ENCODE data around the gene TRAPPC4.

DNA sequence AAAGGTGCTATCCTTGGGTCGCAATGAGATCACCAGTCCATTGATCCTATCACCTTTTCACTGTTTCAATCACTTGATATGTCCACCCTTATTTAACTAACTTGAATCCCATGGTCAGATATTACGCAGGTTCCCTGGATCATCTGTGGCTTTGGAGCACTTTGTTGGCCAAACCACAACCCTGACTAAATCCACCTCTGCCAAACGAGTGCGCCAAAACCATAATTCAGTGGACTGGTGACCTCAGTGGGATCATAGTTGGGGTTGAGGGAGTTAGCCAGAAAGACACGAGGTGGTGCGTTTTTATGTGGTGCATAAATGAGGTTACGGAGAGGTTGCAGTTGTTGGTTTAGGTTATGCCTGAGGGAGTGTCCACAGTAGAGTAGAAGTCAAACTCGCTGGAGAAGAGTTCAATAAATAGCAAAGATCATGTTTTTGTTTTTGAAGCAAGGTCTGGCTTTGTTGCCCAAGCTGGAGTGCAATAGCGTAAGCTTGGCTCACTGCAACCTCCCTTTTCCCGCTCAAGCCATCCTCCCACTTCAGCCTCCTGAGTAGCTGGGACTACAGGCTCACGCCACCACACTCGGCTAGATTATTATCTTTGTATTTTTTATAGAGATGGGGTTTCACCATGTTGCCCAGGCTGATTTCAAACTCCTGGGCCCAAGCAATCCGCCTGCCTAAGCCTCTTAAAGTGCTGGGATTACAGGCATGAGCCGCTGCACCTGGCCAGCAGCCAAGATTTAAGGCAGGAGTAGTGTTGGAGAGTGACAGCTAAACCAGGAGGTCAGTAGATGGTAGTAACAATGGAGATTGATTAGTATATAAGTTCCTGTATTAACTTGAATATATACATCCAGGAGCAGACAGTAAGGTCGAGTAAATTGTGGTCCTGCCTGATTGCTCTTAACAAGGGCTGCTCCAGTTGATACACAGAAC, 42.5 kb upstream of the TRAPPC4 start:
- TF ChIP-seq, protein P1, sequence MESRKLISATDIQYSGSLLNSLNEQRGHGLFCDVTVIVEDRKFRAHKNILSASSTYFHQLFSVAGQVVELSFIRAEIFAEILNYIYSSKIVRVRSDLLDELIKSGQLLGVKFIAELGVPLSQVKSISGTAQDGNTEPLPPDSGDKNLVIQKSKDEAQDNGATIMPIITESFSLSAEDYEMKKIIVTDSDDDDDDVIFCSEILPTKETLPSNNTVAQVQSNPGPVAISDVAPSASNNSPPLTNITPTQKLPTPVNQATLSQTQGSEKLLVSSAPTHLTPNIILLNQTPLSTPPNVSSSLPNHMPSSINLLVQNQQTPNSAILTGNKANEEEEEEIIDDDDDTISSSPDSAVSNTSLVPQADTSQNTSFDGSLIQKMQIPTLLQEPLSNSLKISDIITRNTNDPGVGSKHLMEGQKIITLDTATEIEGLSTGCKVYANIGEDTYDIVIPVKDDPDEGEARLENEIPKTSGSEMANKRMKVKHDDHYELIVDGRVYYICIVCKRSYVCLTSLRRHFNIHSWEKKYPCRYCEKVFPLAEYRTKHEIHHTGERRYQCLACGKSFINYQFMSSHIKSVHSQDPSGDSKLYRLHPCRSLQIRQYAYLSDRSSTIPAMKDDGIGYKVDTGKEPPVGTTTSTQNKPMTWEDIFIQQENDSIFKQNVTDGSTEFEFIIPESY (IDR thresholded peaks at IDR 0.05) = no peak
- TF ChIP-seq, protein P2, sequence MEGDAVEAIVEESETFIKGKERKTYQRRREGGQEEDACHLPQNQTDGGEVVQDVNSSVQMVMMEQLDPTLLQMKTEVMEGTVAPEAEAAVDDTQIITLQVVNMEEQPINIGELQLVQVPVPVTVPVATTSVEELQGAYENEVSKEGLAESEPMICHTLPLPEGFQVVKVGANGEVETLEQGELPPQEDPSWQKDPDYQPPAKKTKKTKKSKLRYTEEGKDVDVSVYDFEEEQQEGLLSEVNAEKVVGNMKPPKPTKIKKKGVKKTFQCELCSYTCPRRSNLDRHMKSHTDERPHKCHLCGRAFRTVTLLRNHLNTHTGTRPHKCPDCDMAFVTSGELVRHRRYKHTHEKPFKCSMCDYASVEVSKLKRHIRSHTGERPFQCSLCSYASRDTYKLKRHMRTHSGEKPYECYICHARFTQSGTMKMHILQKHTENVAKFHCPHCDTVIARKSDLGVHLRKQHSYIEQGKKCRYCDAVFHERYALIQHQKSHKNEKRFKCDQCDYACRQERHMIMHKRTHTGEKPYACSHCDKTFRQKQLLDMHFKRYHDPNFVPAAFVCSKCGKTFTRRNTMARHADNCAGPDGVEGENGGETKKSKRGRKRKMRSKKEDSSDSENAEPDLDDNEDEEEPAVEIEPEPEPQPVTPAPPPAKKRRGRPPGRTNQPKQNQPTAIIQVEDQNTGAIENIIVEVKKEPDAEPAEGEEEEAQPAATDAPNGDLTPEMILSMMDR (IDR thresholded peaks at IDR 0.05; ENCODE audit: low read depth, low read length, missing input control) = no peak
- TF ChIP-seq RAD21 (IDR thresholded peaks at IDR 0.05) (no peak), YY1 (IDR thresholded peaks at IDR 0.05) (no peak), SP1 (IDR thresholded peaks at IDR 0.05) (peak; percentile 30), HNF4A (conservative IDR thresholded peaks at IDR 0.05) (peak in 1 of 2 donors; percentile 51), JUND (IDR thresholded peaks at IDR 0.05) (no peak), TAF1 (conservative IDR thresholded peaks at IDR 0.05) (no peak), EGR1 (IDR thresholded peaks at IDR 0.05; ENCODE audit: low read depth in 2 of 2) (no peak)
- TF ChIP-seq, protein P3, sequence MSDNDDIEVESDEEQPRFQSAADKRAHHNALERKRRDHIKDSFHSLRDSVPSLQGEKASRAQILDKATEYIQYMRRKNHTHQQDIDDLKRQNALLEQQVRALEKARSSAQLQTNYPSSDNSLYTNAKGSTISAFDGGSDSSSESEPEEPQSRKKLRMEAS (IDR thresholded peaks at IDR 0.05) = no peak
- TF ChIP-seq, protein P4, sequence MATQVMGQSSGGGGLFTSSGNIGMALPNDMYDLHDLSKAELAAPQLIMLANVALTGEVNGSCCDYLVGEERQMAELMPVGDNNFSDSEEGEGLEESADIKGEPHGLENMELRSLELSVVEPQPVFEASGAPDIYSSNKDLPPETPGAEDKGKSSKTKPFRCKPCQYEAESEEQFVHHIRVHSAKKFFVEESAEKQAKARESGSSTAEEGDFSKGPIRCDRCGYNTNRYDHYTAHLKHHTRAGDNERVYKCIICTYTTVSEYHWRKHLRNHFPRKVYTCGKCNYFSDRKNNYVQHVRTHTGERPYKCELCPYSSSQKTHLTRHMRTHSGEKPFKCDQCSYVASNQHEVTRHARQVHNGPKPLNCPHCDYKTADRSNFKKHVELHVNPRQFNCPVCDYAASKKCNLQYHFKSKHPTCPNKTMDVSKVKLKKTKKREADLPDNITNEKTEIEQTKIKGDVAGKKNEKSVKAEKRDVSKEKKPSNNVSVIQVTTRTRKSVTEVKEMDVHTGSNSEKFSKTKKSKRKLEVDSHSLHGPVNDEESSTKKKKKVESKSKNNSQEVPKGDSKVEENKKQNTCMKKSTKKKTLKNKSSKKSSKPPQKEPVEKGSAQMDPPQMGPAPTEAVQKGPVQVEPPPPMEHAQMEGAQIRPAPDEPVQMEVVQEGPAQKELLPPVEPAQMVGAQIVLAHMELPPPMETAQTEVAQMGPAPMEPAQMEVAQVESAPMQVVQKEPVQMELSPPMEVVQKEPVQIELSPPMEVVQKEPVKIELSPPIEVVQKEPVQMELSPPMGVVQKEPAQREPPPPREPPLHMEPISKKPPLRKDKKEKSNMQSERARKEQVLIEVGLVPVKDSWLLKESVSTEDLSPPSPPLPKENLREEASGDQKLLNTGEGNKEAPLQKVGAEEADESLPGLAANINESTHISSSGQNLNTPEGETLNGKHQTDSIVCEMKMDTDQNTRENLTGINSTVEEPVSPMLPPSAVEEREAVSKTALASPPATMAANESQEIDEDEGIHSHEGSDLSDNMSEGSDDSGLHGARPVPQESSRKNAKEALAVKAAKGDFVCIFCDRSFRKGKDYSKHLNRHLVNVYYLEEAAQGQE (IDR thresholded peaks at IDR 0.05) = no peak
- TF ChIP-seq, protein P5, sequence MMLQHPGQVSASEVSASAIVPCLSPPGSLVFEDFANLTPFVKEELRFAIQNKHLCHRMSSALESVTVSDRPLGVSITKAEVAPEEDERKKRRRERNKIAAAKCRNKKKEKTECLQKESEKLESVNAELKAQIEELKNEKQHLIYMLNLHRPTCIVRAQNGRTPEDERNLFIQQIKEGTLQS (IDR thresholded peaks at IDR 0.05) = no peak
